ENCODE measurements around the gene DNAL4. TPM values are rescaled to one million over a fixed set of nuclear protein-coding genes. Genes with fewer than 3 reads are reported as not detected.

DNAL4 gene
- total RNA-seq, 6 donors from 2014 or later = 14.7 to 23.7 (median 20.2) TPM

GRCh38 chr22:38733724-38734381 is 60.1 kb downstream of the DNAL4 start:
- DNase-seq (peak in 1 of 2 donors; percentile 57), ATAC-seq (ENCODE audit: low FRiP score in 2 of 2) (peak; percentile 12 to 15)
- peaks cover 26 to 100% (median 79%) of the 10 kb centered on the region in 4 donors for H3K36me3 ChIP-seq
- TF ChIP-seq POLR2AphosphoS5 (IDR thresholded peaks at IDR 0.05) (no peak), POLR2A (IDR thresholded peaks at IDR 0.05) (no peak), EP300 (IDR thresholded peaks at IDR 0.05) (no peak)
- TF ChIP-seq, protein P1, sequence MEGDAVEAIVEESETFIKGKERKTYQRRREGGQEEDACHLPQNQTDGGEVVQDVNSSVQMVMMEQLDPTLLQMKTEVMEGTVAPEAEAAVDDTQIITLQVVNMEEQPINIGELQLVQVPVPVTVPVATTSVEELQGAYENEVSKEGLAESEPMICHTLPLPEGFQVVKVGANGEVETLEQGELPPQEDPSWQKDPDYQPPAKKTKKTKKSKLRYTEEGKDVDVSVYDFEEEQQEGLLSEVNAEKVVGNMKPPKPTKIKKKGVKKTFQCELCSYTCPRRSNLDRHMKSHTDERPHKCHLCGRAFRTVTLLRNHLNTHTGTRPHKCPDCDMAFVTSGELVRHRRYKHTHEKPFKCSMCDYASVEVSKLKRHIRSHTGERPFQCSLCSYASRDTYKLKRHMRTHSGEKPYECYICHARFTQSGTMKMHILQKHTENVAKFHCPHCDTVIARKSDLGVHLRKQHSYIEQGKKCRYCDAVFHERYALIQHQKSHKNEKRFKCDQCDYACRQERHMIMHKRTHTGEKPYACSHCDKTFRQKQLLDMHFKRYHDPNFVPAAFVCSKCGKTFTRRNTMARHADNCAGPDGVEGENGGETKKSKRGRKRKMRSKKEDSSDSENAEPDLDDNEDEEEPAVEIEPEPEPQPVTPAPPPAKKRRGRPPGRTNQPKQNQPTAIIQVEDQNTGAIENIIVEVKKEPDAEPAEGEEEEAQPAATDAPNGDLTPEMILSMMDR (IDR thresholded peaks at IDR 0.05) = no peak
- no peaks in the 10 kb centered on the region for H3K27me3 ChIP-seq
- H3K27ac ChIP-seq = peak overlapping the region; percentile 6 to 65 (median 56)
- no peak overlapping the region for H3K4me3 ChIP-seq
- H3K9me3 ChIP-seq = no peaks in the 10 kb centered on the region
- H3K4me1 ChIP-seq = peaks cover 15 to 31% (median 22%) of the 10 kb centered on the region in 4 donors
- 66 to 67% methylated on average over 1 to 7 of the region's 8 CpGs for WGBS, 2 donors

DNA sequence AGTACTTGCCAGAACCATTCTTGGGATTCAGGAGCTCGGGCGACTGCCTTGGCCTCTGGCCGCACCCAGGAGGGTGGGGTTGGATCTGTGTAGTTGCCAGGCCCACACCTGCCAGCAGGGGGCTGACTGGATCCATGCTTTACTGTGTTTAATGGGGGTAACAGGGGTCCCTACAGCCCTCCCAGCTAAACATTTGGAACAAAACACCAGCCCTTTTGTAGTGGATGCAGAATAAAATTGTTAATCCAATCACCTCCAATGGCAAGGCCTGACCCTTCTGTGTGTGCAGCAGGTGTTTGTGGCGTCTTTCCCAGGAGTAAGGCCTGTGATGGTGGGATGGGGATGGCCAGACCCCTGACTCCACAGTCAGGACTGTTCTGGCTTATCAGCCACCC is 60.6 kb downstream of the DNAL4 start:
- peak overlapping the region; percentile 6 to 65 (median 56) for H3K27ac ChIP-seq
- peak in 1 of 2 donors; percentile 44 for DNase-seq
- H3K36me3 ChIP-seq = peaks cover 26 to 100% (median 79%) of the 10 kb centered on the region in 4 donors
- TF ChIP-seq POLR2AphosphoS5 (IDR thresholded peaks at IDR 0.05) (no peak), EP300 (IDR thresholded peaks at IDR 0.05) (no peak), POLR2A (IDR thresholded peaks at IDR 0.05) (no peak)
- TF ChIP-seq, protein P1 (IDR thresholded peaks at IDR 0.05) = peak; percentile 62 to 77 (median 73)
- peak; percentile 51 for ATAC-seq (ENCODE audit: low FRiP score in 2 of 2)
- H3K9me3 ChIP-seq = no peaks in the 10 kb centered on the region
- no peaks in the 10 kb centered on the region for H3K27me3 ChIP-seq
- H3K4me1 ChIP-seq = peaks cover 15 to 31% (median 22%) of the 10 kb centered on the region in 4 donors
- no peak overlapping the region for H3K4me3 ChIP-seq
- WGBS, 2 donors = 22 to 29% methylated on average over 4 of the region's 4 CpGs

- peak overlapping the region in 3 of 4 donors; percentile 15 to 65 (median 50) for H3K27ac ChIP-seq
- TF ChIP-seq POLR2A (IDR thresholded peaks at IDR 0.05) = no peak
- TF ChIP-seq EP300 (IDR thresholded peaks at IDR 0.05) = no peak
- TF ChIP-seq, protein P1 (IDR thresholded peaks at IDR 0.05) = no peak
- no peak for TF ChIP-seq POLR2AphosphoS5 (IDR thresholded peaks at IDR 0.05)
- H3K4me3 ChIP-seq = no peak overlapping the region
- no peak for ATAC-seq (ENCODE audit: low FRiP score in 2 of 2)
- 78 to 87% methylated on average over 10 to 13 of the region's 13 CpGs for WGBS, 2 donors
- DNase-seq = peak in 1 of 2 donors; percentile 49
- peaks cover 26 to 100% (median 79%) of the 10 kb centered on the region in 4 donors for H3K36me3 ChIP-seq
- H3K4me1 ChIP-seq = peaks cover 15 to 31% (median 22%) of the 10 kb centered on the region in 4 donors
- no peaks in the 10 kb centered on the region for H3K9me3 ChIP-seq
- no peaks in the 10 kb centered on the region for H3K27me3 ChIP-seq
Observed at GRCh38 chr22:38732251-38732815, 61.6 kb downstream of the DNAL4 start.

- Histone ChIP-seq H3K27ac (peak overlapping the region in 2 of 4 donors; percentile 15 to 50), H3K4me1 (peaks cover 15 to 31% (median 22%) of the 10 kb centered on the region in 4 donors), H3K36me3 (peaks cover 31 to 100% (median 79%) of the 10 kb centered on the region in 4 donors), H3K4me3 (no peak overlapping the region), H3K27me3 (no peaks in the 10 kb centered on the region), H3K9me3 (no peaks in the 10 kb centered on the region)
- TF ChIP-seq POLR2A (IDR thresholded peaks at IDR 0.05) (peak in 1 of 4 donors; percentile 4), POLR2AphosphoS5 (IDR thresholded peaks at IDR 0.05) (no peak)
- TF ChIP-seq, protein P1 (IDR thresholded peaks at IDR 0.05) = no peak
- ATAC-seq (ENCODE audit: low FRiP score in 2 of 2) (no peak), DNase-seq (no peak)
- WGBS, 2 donors = 91 to 100% methylated on average over 4 to 6 of the region's 6 CpGs
Observed at GRCh38 chr22:38731703-38732161, 62.2 kb downstream of the DNAL4 start.
